Measurements from ENCODE around the gene ZNF462. TPM values are rescaled to one million over a fixed set of nuclear protein-coding genes. Genes with fewer than 3 reads are reported as not detected.

The ZNF462 gene
- total and polyA plus RNA-seq, 9 donors = 5.8 to 87.6 (median 51.2) TPM

DNA sequence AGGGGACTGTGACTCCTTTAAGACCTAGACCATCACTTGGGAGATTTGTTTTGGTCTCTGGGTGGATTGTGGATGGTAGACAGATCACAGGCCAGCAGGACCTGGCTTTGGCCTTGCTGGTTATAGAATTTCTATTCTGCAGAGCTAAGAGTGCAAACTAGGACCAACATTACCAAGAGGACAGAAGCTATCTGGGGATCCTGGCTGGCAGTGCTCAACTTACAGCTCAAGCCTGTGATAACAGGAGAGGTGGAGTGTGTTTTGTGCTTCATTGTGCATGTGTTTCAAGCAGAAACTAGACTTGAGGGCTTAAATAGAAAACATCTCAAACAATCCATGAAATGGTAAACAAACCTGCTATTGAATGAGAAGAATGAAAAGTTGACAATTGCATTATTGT lies 106.7 kb downstream of the ZNF462 start:
- no peaks in the 10 kb centered on the region for H3K9me3 ChIP-seq
- no peaks in the 10 kb centered on the region for H3K4me1 ChIP-seq (ENCODE audit: insufficient read depth)
- intact Hi-C loops (cut with DNase I) = no loop called here
- H3K36me3 ChIP-seq = no peaks in the 10 kb centered on the region
- H3K27me3 ChIP-seq = no peaks in the 10 kb centered on the region
- DNase-seq = no peak
- no peak overlapping the region for H3K27ac ChIP-seq
- H3K4me3 ChIP-seq = no peak overlapping the region
- TF ChIP-seq POLR2A (IDR thresholded peaks at IDR 0.05) = no peak
- TF ChIP-seq, protein P1, sequence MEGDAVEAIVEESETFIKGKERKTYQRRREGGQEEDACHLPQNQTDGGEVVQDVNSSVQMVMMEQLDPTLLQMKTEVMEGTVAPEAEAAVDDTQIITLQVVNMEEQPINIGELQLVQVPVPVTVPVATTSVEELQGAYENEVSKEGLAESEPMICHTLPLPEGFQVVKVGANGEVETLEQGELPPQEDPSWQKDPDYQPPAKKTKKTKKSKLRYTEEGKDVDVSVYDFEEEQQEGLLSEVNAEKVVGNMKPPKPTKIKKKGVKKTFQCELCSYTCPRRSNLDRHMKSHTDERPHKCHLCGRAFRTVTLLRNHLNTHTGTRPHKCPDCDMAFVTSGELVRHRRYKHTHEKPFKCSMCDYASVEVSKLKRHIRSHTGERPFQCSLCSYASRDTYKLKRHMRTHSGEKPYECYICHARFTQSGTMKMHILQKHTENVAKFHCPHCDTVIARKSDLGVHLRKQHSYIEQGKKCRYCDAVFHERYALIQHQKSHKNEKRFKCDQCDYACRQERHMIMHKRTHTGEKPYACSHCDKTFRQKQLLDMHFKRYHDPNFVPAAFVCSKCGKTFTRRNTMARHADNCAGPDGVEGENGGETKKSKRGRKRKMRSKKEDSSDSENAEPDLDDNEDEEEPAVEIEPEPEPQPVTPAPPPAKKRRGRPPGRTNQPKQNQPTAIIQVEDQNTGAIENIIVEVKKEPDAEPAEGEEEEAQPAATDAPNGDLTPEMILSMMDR (IDR thresholded peaks at IDR 0.05) = no peak
- TF ChIP-seq EP300 (IDR thresholded peaks at IDR 0.05) = no peak

DNA sequence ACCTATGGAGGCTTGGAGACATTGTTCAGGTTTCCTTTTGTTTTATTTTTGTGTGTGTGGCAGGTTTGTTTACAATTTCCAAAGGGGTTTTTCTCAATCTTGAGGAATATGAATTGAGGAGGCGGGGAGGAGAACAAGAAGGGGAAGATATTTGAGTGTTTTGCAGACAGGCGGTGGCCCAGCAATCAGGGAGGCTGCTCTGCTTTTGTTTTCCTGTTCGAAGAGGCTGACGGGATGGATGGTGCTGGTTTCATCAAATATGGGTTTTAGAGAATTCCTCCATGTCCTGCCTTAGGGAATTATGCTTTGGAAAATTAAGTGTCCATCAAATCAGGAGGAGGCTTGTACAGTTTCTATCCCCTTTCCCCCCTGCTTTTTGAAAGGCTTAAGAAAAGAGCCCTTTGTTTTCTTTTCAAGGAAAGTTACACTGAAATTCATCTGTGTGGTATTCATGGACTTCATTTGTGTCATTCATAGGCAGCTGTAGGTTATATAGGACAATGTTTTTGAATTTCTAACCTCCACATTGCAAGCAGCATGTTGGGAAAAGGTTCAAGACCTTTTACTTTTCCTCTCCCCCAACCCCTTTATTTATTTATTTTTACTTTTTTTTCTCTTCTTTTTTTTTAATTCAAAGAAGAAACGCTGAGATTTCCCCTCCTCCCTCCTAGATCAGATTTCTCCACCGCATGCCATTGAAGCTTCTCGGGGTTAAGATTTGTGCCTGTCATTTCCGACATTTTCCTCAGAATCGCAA lies 107.4 kb downstream of the ZNF462 start:
- intact Hi-C loops (cut with DNase I) = no loop called here
- Histone ChIP-seq H3K36me3 (no peaks in the 10 kb centered on the region), H3K4me1 (ENCODE audit: insufficient read depth) (no peaks in the 10 kb centered on the region), H3K27me3 (no peaks in the 10 kb centered on the region), H3K9me3 (no peaks in the 10 kb centered on the region), H3K4me3 (no peak overlapping the region), H3K27ac (no peak overlapping the region)
- no peak for DNase-seq
- 82 to 85% (median 83%) methylated on average over 9 of the region's 9 CpGs for WGBS, 3 donors
- TF ChIP-seq POLR2A (IDR thresholded peaks at IDR 0.05) = no peak
- no peak for TF ChIP-seq EP300 (IDR thresholded peaks at IDR 0.05)
- TF ChIP-seq, protein P1 (IDR thresholded peaks at IDR 0.05) = no peak

DNA sequence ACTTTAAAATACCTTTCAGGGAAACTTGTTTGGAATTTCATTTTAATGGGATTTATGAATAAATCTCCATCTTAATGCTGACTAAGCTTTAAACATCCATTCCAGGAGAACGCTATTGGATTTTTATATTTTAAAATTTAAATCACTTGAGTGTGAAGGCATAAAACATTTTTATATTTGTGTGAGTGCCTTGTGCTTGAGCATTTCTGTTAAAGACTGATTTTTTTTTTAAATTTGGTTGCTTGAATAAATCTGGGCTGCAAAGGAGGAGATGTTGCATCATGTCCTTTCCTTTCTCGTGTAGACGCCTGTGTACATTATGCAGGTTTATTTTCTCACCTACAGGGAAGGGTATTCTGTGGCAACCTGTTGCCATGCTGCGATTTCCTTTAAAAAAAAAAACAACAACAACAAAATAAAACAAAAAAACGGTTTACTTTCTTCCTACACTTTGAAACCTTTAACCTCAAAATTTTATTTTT lies 108.1 kb downstream of the ZNF462 start:
- no peaks in the 10 kb centered on the region for H3K36me3 ChIP-seq

DNA sequence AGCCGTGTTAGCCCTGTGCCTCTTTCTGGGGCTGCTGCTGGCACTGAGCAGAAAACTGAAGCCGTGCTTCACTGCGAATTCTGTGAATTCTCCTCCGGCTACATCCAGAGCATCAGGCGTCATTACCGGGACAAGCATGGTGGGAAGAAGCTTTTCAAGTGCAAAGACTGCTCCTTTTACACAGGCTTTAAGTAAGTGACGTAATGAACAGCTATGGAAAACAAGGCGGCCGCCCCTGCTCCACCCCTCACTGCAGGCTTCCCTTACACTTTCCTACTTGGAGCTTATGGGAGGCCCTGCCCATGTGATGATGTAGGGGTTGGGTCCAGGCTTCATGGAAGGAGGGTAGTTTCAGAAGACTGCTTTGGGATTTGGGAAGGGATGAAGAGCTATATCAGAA lies 109.1 kb downstream of the ZNF462 start:
- no peaks in the 10 kb centered on the region for H3K9me3 ChIP-seq
- no peaks in the 10 kb centered on the region for H3K36me3 ChIP-seq
- no peaks in the 10 kb centered on the region for H3K27me3 ChIP-seq
- no peak for DNase-seq
- H3K27ac ChIP-seq = no peak overlapping the region
- WGBS, 3 donors = 93 to 98% (median 94%) methylated on average over 9 of the region's 9 CpGs
- H3K4me3 ChIP-seq = no peak overlapping the region
- TF ChIP-seq, protein P1 (IDR thresholded peaks at IDR 0.05) = no peak
- no peak for TF ChIP-seq EP300 (IDR thresholded peaks at IDR 0.05)
- TF ChIP-seq POLR2A (IDR thresholded peaks at IDR 0.05) = no peak
- intact Hi-C loops (cut with DNase I) = no loop called here
- H3K4me1 ChIP-seq (ENCODE audit: insufficient read depth) = no peaks in the 10 kb centered on the region

More for the DNA sequence above, 108.1 kb downstream of the ZNF462 start:
- TF ChIP-seq POLR2A (IDR thresholded peaks at IDR 0.05) (no peak), EP300 (IDR thresholded peaks at IDR 0.05) (no peak)
- TF ChIP-seq, protein P1 (IDR thresholded peaks at IDR 0.05) = no peak
- H3K4me1 ChIP-seq (ENCODE audit: insufficient read depth) = no peaks in the 10 kb centered on the region
- no peak for DNase-seq
- no peaks in the 10 kb centered on the region for H3K9me3 ChIP-seq
- no peak overlapping the region for H3K27ac ChIP-seq
- WGBS, 3 donors = 90 to 91% (median 91%) methylated on average over 5 of the region's 5 CpGs
- intact Hi-C loops (cut with DNase I) = no loop called here
- no peaks in the 10 kb centered on the region for H3K27me3 ChIP-seq
- H3K4me3 ChIP-seq = no peak overlapping the region
